ENCODE measurements around the gene DEPDC1B. TPM values are rescaled to one million over a fixed set of nuclear protein-coding genes. Genes with fewer than 3 reads are reported as not detected.
"Not testable (repeated sequence)": the region's sequence is repeated elsewhere in the genome, so short reads cannot be mapped to it uniquely, and the experiment has no call there.

DEPDC1B gene
- total and polyA plus RNA-seq, 2 of the 4 experiments (the other 2 are of a cell fraction): 4.4 to 9.3 TPM

DNA sequence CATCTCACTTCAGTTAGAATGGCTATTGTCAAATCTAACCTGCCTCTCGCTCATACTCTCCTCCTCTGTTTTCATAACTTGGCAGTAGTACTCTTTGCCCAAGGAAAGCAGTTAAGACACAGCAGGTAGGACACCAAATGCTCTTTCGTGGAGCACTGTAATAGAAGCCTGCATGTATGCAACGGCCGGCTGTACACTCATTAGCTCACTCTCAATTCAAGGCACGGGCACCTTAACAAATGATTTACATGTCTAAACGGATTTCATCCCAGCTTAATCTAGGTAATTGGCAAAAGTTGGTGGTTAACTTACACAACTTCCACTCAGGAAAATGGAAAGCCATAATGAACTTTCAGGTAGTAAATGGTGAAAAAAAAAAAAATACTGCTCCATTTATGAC is 14.9 kb downstream of the DEPDC1B start:
- no peak overlapping the region for H2AK9ac ChIP-seq (replicated peaks; ENCODE audit: low read depth, low read length, poor library complexity)
- no peak overlapping the region for H2AFZ ChIP-seq (replicated peaks; ENCODE audit: low read length, poor library complexity)
- H3K9me3 ChIP-seq (ENCODE audit: control insufficient read depth, insufficient read depth, low read length): no peaks in the 10 kb centered on the region
- H2AK5ac ChIP-seq (ENCODE audit: low read depth, low read length): no peak overlapping the region
- H3K9me1 ChIP-seq (ENCODE audit: insufficient read depth, low read length): peaks cover 3% of the 10 kb centered on the region; the same call in 1 of the 2 replicates
- H3K27ac ChIP-seq (ENCODE audit: insufficient read depth, low read length): no peak overlapping the region
- dilution Hi-C loops (cut with HindIII; ENCODE audit: low sequenced_read_pairs, unreplicated experiment) (no loop called here), intact Hi-C loops (cut with micrococcal nuclease) (no loop called here), in situ Hi-C loops (cut with MboI; ENCODE audit: low sequenced_read_pairs) (loop anchor here (25.0 kb wide), 2 partner anchors 477 to 627 kb away; partner anchors contain the start of gene SMIM15)
- TF ChIP-seq RFX5 (IDR thresholded peaks at IDR 0.05; ENCODE audit: low read depth, low read length): no peak
- no peak for TF ChIP-seq MAFK (IDR thresholded peaks at IDR 0.05; ENCODE audit: low read depth, low read length)
- TF ChIP-seq BHLHE40 (IDR thresholded peaks at IDR 0.05; ENCODE audit: low read depth, low read length): no peak
- TF ChIP-seq CEBPB (IDR thresholded peaks at IDR 0.05; ENCODE audit: low read depth, low read length): no peak
- DNase-seq (no peak), ATAC-seq (ENCODE audit: low read depth) (no peak)
- ChIA-PET POLR2A (ENCODE audit: unreplicated experiment) (interaction anchor here (0.7 kb wide), 1 partner anchor 9 kb away, joined by 4 read pairs; no protein-coding TSS in a partner anchor), CTCF (no interaction called here)
- no peak overlapping the region for H4K5ac ChIP-seq (ENCODE audit: low read depth, low read length)
- H2BK5ac ChIP-seq (ENCODE audit: low read depth, low read length, poor library complexity, severe bottlenecking): no peak overlapping the region
- WGBS, 2 experiments (ENCODE audit: extremely low coverage in 2 of 2, insufficient read length in 1 of 2): 100% methylated on average over 1 of the region's 6 CpGs; no CpG with 5 or more reads in 1 of the 2 experiments
- no peak overlapping the region for H4K91ac ChIP-seq (ENCODE audit: insufficient read depth, low read depth, low read length)
- no peaks in the 10 kb centered on the region for H3K36me3 ChIP-seq (ENCODE audit: control insufficient read depth, insufficient read depth, low read length)
- no peak overlapping the region for H3K18ac ChIP-seq (ENCODE audit: low read depth, low read length)
- H3K4me3 ChIP-seq (ENCODE audit: insufficient read depth, low read depth, low read length): no peak overlapping the region
- no peak overlapping the region for H2BK20ac ChIP-seq (ENCODE audit: low read depth, low read length)
- H4K20me1 ChIP-seq (ENCODE audit: insufficient read depth, low read length): no peaks in the 10 kb centered on the region
- no peak overlapping the region for H4K8ac ChIP-seq (ENCODE audit: low read depth in 2 of 2, low read length in 2 of 2)
- H2BK120ac ChIP-seq (ENCODE audit: low read depth, low read length): no peak overlapping the region
- H3K9ac ChIP-seq (ENCODE audit: low read depth, low read length): no peak overlapping the region
- H3K23ac ChIP-seq (ENCODE audit: low read depth, low read length): no peak overlapping the region
- no peak overlapping the region for H3K4ac ChIP-seq (ENCODE audit: low read depth, low read length)
- H3K4me2 ChIP-seq (ENCODE audit: low read depth, low read length): no peak overlapping the region
- no peaks in the 10 kb centered on the region for H3K27me3 ChIP-seq (ENCODE audit: control insufficient read depth, insufficient read depth, low read length)
- peaks cover 17 to 41% of the 10 kb centered on the region in 2 experiments for H3K79me1 ChIP-seq (ENCODE audit: low read depth in 1 of 2, low read length in 2 of 2)
- no peaks in the 10 kb centered on the region for H3K4me1 ChIP-seq (ENCODE audit: control insufficient read depth, insufficient read depth, low read length)
- no peak overlapping the region for H3K14ac ChIP-seq (replicated peaks; ENCODE audit: low read depth, low read length)
- H2BK15ac ChIP-seq (ENCODE audit: low read depth, low read length): no peak overlapping the region
- BruUV-seq (replicated peaks): no TSS peak
- H3K56ac ChIP-seq (ENCODE audit: extremely low read depth, insufficient read depth, low read length): no peak overlapping the region

DNA sequence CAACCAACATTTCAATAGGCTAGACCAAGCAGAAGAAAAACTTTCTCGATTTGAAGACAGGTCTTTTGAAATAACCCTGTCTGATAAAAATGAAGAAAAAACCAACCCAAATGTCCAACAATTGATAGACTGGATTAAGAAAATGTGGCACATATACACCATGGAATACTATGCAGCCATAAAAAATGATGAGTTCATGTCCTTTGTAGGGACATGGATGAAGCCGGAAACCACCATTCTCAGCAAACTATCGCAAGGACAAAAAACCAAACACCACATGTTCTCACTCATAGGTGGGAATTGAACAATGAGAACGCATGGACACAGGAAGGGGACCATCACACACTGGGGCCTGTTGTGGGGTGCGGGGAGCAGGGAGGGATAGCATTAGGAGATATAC is 18.0 kb downstream of the DEPDC1B start:
- H3K4me2 ChIP-seq (ENCODE audit: low read depth, low read length); H4K8ac ChIP-seq (ENCODE audit: low read depth in 2 of 2, low read length in 2 of 2); H3K36me3 ChIP-seq (ENCODE audit: control insufficient read depth, insufficient read depth, low read length); H4K91ac ChIP-seq (ENCODE audit: insufficient read depth, low read depth, low read length); H3K23ac ChIP-seq (ENCODE audit: low read depth, low read length); DNase-seq; CTCF ChIA-PET; H3K9me3 ChIP-seq (ENCODE audit: control insufficient read depth, insufficient read depth, low read length); H3K4me1 ChIP-seq (ENCODE audit: control insufficient read depth, insufficient read depth, low read length); H3K9me1 ChIP-seq (ENCODE audit: insufficient read depth, low read length); ATAC-seq (ENCODE audit: low read depth); H2BK15ac ChIP-seq (ENCODE audit: low read depth, low read length); H2BK120ac ChIP-seq (ENCODE audit: low read depth, low read length); H3K9ac ChIP-seq (ENCODE audit: low read depth, low read length); H3K18ac ChIP-seq (ENCODE audit: low read depth, low read length); intact Hi-C loops (cut with micrococcal nuclease); H2AK5ac ChIP-seq (ENCODE audit: low read depth, low read length); H2BK20ac ChIP-seq (ENCODE audit: low read depth, low read length); H4K20me1 ChIP-seq (ENCODE audit: insufficient read depth, low read length); BruUV-seq (replicated peaks); H4K5ac ChIP-seq (ENCODE audit: low read depth, low read length); H3K56ac ChIP-seq (ENCODE audit: extremely low read depth, insufficient read depth, low read length); H2AFZ ChIP-seq (replicated peaks; ENCODE audit: low read length, poor library complexity); H3K4ac ChIP-seq (ENCODE audit: low read depth, low read length); H2AK9ac ChIP-seq (replicated peaks; ENCODE audit: low read depth, low read length, poor library complexity); H3K14ac ChIP-seq (replicated peaks; ENCODE audit: low read depth, low read length); POLR2A ChIA-PET (ENCODE audit: unreplicated experiment); H3K27me3 ChIP-seq (ENCODE audit: control insufficient read depth, insufficient read depth, low read length); H2BK5ac ChIP-seq (ENCODE audit: low read depth, low read length, poor library complexity, severe bottlenecking); H3K4me3 ChIP-seq (ENCODE audit: insufficient read depth, low read depth, low read length); H3K27ac ChIP-seq (ENCODE audit: insufficient read depth, low read length); dilution Hi-C loops (cut with HindIII; ENCODE audit: low sequenced_read_pairs, unreplicated experiment): not testable (repeated sequence)
- WGBS, 2 experiments (ENCODE audit: extremely low coverage in 2 of 2, insufficient read length in 1 of 2): no CpG with 5 or more reads among the region's 5 CpGs
- in situ Hi-C loops (cut with MboI; ENCODE audit: low sequenced_read_pairs): loop anchor here (25.0 kb wide), 2 partner anchors 480 to 630 kb away; partner anchors contain the start of gene SMIM15
- H3K79me1 ChIP-seq (ENCODE audit: low read depth in 1 of 2, low read length in 2 of 2): peaks cover 11 to 31% of the 10 kb centered on the region in 2 experiments

Measured in IMR-90 (cell line).